ENCODE data around the gene ITGB3BP.

The ITGB3BP gene

GRCh38 chr1:63418101-63418500 is 104.9 kb downstream of the ITGB3BP start:
- DNase-seq (ENCODE audit: low read depth in 3 of 3), result no peak

DNA sequence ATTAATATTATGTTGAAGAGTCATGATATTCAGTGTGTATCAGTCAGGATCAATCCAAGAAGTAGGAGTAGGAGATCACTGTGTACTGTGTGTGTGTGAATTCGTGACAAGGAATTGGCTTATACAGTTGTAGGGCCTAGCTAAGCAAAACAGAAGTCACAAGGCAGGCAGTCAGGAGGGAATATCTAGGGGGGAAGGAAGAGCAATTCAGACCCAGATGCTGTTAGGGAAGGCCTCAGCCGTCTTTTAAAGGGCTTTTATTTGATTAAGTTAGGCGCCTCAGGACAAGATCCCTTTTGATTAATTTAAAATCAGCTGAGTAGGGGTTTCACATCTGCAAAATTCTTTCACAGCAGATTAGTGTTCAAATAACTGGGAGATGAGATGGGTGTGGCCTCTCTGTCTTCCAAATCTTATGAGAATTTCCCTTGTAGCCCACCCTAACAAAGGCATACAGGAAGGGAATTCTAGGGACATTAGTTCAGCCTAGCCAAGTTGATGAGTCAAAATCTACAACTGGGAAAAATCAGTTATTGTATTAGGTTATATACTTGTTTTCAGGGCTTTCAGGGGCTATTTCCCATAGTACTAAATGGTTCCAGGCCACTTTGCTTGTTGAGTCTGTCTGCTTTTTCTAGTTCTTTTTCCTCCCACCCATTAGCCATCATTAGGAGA is 108.2 kb downstream of the ITGB3BP start:
- no peak for DNase-seq (ENCODE audit: low read depth in 3 of 3)

DNA sequence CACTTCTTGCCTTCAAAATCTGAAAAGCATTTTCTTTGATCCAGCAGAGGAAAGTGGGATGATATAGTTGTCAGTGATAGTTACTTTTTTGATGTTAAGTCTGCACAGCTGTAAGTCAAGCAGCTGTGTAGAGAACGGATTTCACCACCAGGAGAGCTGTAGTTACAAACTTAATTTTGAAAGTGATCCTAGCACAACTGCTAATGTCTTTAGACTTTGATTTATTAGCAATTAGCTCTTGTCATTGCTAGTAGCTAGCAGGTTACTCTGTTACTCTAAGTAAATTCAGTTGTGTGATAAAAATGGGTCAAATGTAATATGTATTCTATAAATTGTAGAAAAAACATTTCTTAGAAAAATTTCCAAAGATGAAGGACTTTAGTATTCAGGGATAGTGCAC is 109.6 kb downstream of the ITGB3BP start:
- DNase-seq (ENCODE audit: low read depth in 3 of 3), result no peak

- no peak for DNase-seq (ENCODE audit: low read depth in 3 of 3)
Measured at GRCh38 chr1:63411066-63411465, 112.0 kb downstream of the ITGB3BP start.

DNA sequence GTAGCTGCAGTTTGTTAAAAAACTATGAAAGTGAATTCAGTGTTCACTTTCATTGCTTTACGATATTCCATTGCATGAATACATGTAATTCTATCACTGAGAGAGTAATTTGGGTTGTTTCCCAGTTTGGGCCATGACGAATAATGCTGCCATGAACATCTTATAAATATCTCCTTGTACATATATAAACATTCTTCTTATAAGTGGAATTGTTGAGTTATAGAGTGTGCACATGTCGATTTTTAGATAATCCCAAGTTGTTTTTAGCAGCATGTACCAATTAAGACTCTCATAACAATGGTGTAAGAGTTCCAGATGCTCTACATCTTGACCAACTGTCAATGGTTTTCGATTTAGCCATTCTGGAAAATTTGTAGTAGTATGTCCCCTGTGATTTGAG is 114.7 kb downstream of the ITGB3BP start:
- DNase-seq (ENCODE audit: low read depth in 3 of 3), result no peak

- DNase-seq (ENCODE audit: low read depth in 3 of 3), result no peak
Measured at GRCh38 chr1:63407002-63407401, 116.0 kb downstream of the ITGB3BP start.

- DNase-seq (ENCODE audit: low read depth in 3 of 3), result no peak
Measured at GRCh38 chr1:63405987-63406386, 117.0 kb downstream of the ITGB3BP start.

GRCh38 chr1:63405021-63405420 is 118.0 kb downstream of the ITGB3BP start:
- DNase-seq (ENCODE audit: low read depth in 3 of 3), result no peak

GRCh38 chr1:63403386-63403785 is 119.6 kb downstream of the ITGB3BP start:
- no peak for DNase-seq (ENCODE audit: low read depth in 3 of 3)

GRCh38 chr1:63401945-63402344 is 121.1 kb downstream of the ITGB3BP start:
- no peak for DNase-seq (ENCODE audit: low read depth in 3 of 3)

Data from stimulated activated CD4-positive, alpha-beta T cell treated with anti-CD3 and anti-CD28 coated beads, TNF-alpha, amount 100 ng/mL, for 4 hours (primary cell).